T47D (cell line): ENCODE results near the gene TUBB3.

ENCODE experiments used
- DNase-seq, 2 experiments: peaks; one replicate each; pipeline versions ENCODE4 v3.0.0 to v3.0.0-alpha.2; 2011 to 2012; ENCODE audit warnings: low read depth in 1 of 2, low spot score in 1 of 2
- JUND ChIP-seq: IDR thresholded peaks from 2 replicates; pipeline ENCODE4 v1.6.1; 2012; ENCODE audit warnings: low read depth
- in situ Hi-C: cut with HindIII; loops from 2 replicates; pipeline ENCODE4 v1.10.0; 2016; ENCODE audit warnings: low sequenced_read_pairs, low pct_unique_long_range_greater_than_20kb

The TUBB3 gene

GRCh38 chr16:89915303-89916232, 7.6 kb upstream of the TUBB3 start:
- DNase-seq = no peak
- in situ Hi-C loops = no loop called here
- TF ChIP-seq JUND = no peak

- TF ChIP-seq JUND = no peak
- DNase-seq = no peak
- in situ Hi-C loops = no loop called here
These were observed 5.2 kb upstream of the TUBB3 start for GRCh38 chr16:89917773-89918452.

- no peak for DNase-seq
- in situ Hi-C loops = no loop called here
- no peak for TF ChIP-seq JUND
These were observed 4.4 kb upstream of the TUBB3 start, which contains the start of gene MC1R for GRCh38 chr16:89918453-89919347. MC1R (plus strand) TSS chr16:89918862; CDS start chr16:89919259, 397 bp downstream.

- in situ Hi-C loops = no loop called here
- no peak for DNase-seq
- TF ChIP-seq JUND = no peak
These were observed 3.4 kb upstream of the TUBB3 start for GRCh38 chr16:89919535-89920406.

GRCh38 chr16:89920723-89921122, 2.4 kb upstream of the TUBB3 start:
- DNase-seq = no peak
- in situ Hi-C loops = no loop called here
- TF ChIP-seq JUND = no peak

GRCh38 chr16:89921131-89921701, 1.9 kb upstream of the TUBB3 start:
- DNase-seq = no peak
- in situ Hi-C loops = no loop called here
- no peak for TF ChIP-seq JUND

- TF ChIP-seq JUND = no peak
- no peak for DNase-seq
- in situ Hi-C loops = no loop called here
These were observed 1.3 kb upstream of the TUBB3 start for GRCh38 chr16:89921702-89922476.

GRCh38 chr16:89922477-89922883, 662 bp upstream of the TUBB3 start:
- DNase-seq = no peak
- in situ Hi-C loops = no loop called here

GRCh38 chr16:89923640-89924296, 626 bp downstream of the TUBB3 start:
- no peak for TF ChIP-seq JUND
- in situ Hi-C loops = no loop called here
- DNase-seq = no peak

More at GRCh38 chr16:89922477-89922883, 662 bp upstream of the TUBB3 start:
- TF ChIP-seq JUND = no peak

GRCh38 chr16:89924297-89924924, 1.3 kb downstream of the TUBB3 start:
- peak; percentile 46 to 76 for DNase-seq
- TF ChIP-seq JUND = no peak
- in situ Hi-C loops = no loop called here
